ENCODE measurements around the gene NTRK1. TPM values are rescaled to one million over a fixed set of nuclear protein-coding genes. Genes with fewer than 3 reads are reported as not detected.

The NTRK1 gene
- total RNA-seq, 1 donor from 2014 or later: 13.4 TPM

GRCh38 chr1:156836892-156837291 is 23.8 kb upstream of the NTRK1 start:
- intact Hi-C loops (cut with micrococcal nuclease): no loop called here

- intact Hi-C loops (cut with micrococcal nuclease): loop anchor here (2.0 kb wide), 2 partner anchors 22 to 52 kb away; partner anchors contain the start of gene SH2D2A
Observed at GRCh38 chr1:156838972-156839371, 21.7 kb upstream of the NTRK1 start.

GRCh38 chr1:156839426-156840109 is 21.1 kb upstream of the NTRK1 start:
- intact Hi-C loops (cut with micrococcal nuclease): loop anchor here (2.0 kb wide), 2 partner anchors 23 to 51 kb away; partner anchors contain the start of gene SH2D2A

GRCh38 chr1:156840186-156840897 is 20.3 kb upstream of the NTRK1 start:
- intact Hi-C loops (cut with micrococcal nuclease): no loop called here

- intact Hi-C loops (cut with micrococcal nuclease): no loop called here
Observed at GRCh38 chr1:156840898-156841279, 19.8 kb upstream of the NTRK1 start.

- intact Hi-C loops (cut with micrococcal nuclease): no loop called here
Observed at GRCh38 chr1:156841295-156841855, 19.3 kb upstream of the NTRK1 start.

GRCh38 chr1:156842618-156843300 is 17.9 kb upstream of the NTRK1 start:
- intact Hi-C loops (cut with micrococcal nuclease): no loop called here

- intact Hi-C loops (cut with micrococcal nuclease): no loop called here
Observed at GRCh38 chr1:156844102-156844501, 16.6 kb upstream of the NTRK1 start.

GRCh38 chr1:156844638-156845037 is 16.0 kb upstream of the NTRK1 start:
- intact Hi-C loops (cut with micrococcal nuclease): no loop called here

- intact Hi-C loops (cut with micrococcal nuclease): no loop called here
Observed at GRCh38 chr1:156845055-156845952, 15.4 kb upstream of the NTRK1 start.

- intact Hi-C loops (cut with micrococcal nuclease): no loop called here
Observed at GRCh38 chr1:156845953-156846545, 14.6 kb upstream of the NTRK1 start.

GRCh38 chr1:156846643-156847042 is 14.0 kb upstream of the NTRK1 start:
- intact Hi-C loops (cut with micrococcal nuclease): no loop called here

- intact Hi-C loops (cut with micrococcal nuclease): no loop called here
Observed at GRCh38 chr1:156847591-156848460, 12.8 kb upstream of the NTRK1 start.

- intact Hi-C loops (cut with micrococcal nuclease): no loop called here
Observed at GRCh38 chr1:156848461-156849150, 12.1 kb upstream of the NTRK1 start.

GRCh38 chr1:156849151-156849496 is 11.5 kb upstream of the NTRK1 start:
- intact Hi-C loops (cut with micrococcal nuclease): no loop called here

GRCh38 chr1:156851779-156852417 is 8.8 kb upstream of the NTRK1 start:
- intact Hi-C loops (cut with micrococcal nuclease): no loop called here

GRCh38 chr1:156852418-156852874 is 8.2 kb upstream of the NTRK1 start:
- intact Hi-C loops (cut with micrococcal nuclease): no loop called here

GRCh38 chr1:156853761-156854160 is 6.9 kb upstream of the NTRK1 start:
- intact Hi-C loops (cut with micrococcal nuclease): no loop called here
